Psoas muscle (tissue), 8 donors: ENCODE measurements around the gene BFSP2. TPM values are rescaled to one million over a fixed set of nuclear protein-coding genes. Genes with fewer than 3 reads are reported as not detected.

Experiments
- ATAC-seq, 4 donors: fragments of 200-7000 bp; cut with Tn5 transposase; one replicate each; pipeline ENCODE4 v1.9.1; 2020; ENCODE audit warnings: moderate library complexity in 3 of 4, mild to moderate bottlenecking in 2 of 4
- DNase-seq, 2 donors: peaks; one replicate each; pipeline ENCODE4 v3.0.0-alpha.2; 2020
- H3K27ac ChIP-seq: fragments of 200-600 bp; one replicate; pipeline ENCODE4 v1.8.0; 2022
- H3K27me3 ChIP-seq, 3 donors: fragments of 200-600 bp in 1 of 3; one replicate each; pipeline versions ENCODE4 v1.6.1 to v1.8.0; 2013 to 2022; ENCODE audit warnings: low read length in 2 of 3, mild to moderate bottlenecking in 2 of 3, moderate library complexity in 1 of 3; ENCODE audit not compliant: insufficient read depth in 3 of 3
- H3K36me3 ChIP-seq, 2 donors: fragments of 200-600 bp in 1 of 2; one replicate each; pipeline versions ENCODE4 v1.6.1 to v1.8.0; 2013 to 2022; ENCODE audit warnings: low read depth in 1 of 2, mild to moderate bottlenecking in 1 of 2, moderate library complexity in 1 of 2; ENCODE audit not compliant: insufficient read depth in 1 of 2
- H3K4me1 ChIP-seq: fragments of 200-600 bp; one replicate; pipeline ENCODE4 v1.8.0; 2022
- H3K4me3 ChIP-seq: fragments of 200-600 bp; one replicate; pipeline ENCODE4 v1.8.0; 2022; ENCODE audit warnings: mild to moderate bottlenecking
- H3K9me3 ChIP-seq: fragments of 200-600 bp; one replicate; pipeline ENCODE4 v1.8.0; 2022
- WGBS, 3 donors: extraction: QIAGEN DNeasy Blood & Tissue Kit; methylation state at CpG; one replicate each; pipeline versions ENCODE4 v1.1.6 to v1.1.7; 2013; 5-methylcytosine and 5-hydroxymethylcytosine counted together
- intact Hi-C, 2 donors: fragments of 100-400 bp; cut with DNase I; formaldehyde crosslinking; loops; one replicate each; pipeline versions ENCODE4 v1.11.0 to v1.14.2; 2022
- polyA plus RNA-seq, 3 donors: library from polyadenylated mRNA; stranded (reverse); fragments of 200-250 nt; gene quantifications; one replicate each; pipeline ENCODE4 v1.2.3, GENCODE V29; 2013
- total RNA-seq, 4 donors: library from RNA; stranded (reverse); fragmentation: NEBNext Ultra II Directional in 2 of 4; extraction: Animal tissue kit (Norgen Biotek cat#: 25700) in 2 of 4; gene quantifications; one replicate each; pipeline versions ENCODE4 v1.2.1 to v1.2.4, GENCODE V29; 2021 to 2023
- TF ChIP-seq, protein P1 (sequence below): fragments of 200-600 bp; IDR thresholded peaks from one replicate; pipeline ENCODE4 v1.8.0; 2022; ENCODE audit warnings: antibody characterized with exemption
- donor health status: healthy with polysubstance abuse.
- donor health status: DM: no; HTN: no; CAD: no; lungs with moderate emphysema.
- donor health status: Bipolar disorder and iron deficiency.
- donor health status: healthy.
- donor health status: DM: yes; HTN: yes; CAD: no.
- donor health status: DM: no; HTN: no; CAD: no.
- donor health status: DM: no; HTN: no; CAD: no.
- donor health status: DM: yes; HTN: yes; CAD: no.

BFSP2 gene
- total and polyA plus RNA-seq, 7 donors: not detected

DNA sequence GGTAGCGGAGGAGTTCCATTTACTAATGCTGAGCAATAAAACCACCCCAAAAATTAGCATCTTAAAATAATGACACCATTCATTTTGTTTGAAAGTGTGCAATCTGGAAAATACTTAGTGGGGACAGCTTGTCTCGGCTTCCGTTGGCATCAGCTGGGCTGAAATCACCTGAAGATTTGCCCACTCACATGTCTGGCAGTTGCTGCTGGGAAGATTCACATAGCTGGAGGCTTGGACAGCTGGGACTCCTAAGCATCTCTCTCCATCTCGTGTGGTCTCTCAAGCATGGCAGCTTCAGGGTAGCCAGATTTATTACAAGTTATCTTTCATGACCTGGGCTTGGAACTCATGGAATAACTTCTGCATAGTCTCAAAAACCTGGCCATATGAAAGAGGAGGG is 38.4 kb upstream of the BFSP2 start:
- H3K27ac ChIP-seq: no peak overlapping the region
- intact Hi-C loops: no loop called here
- no peak for ATAC-seq
- WGBS, 3 donors: 59 to 74% (median 61%) methylated on average over 4 of the region's 4 CpGs
- no peak overlapping the region for H3K4me3 ChIP-seq
- H3K9me3 ChIP-seq: peaks cover 4% of the 10 kb centered on the region
- no peak for DNase-seq
- H3K36me3 ChIP-seq: no peaks in the 10 kb centered on the region
- TF ChIP-seq, protein P1, sequence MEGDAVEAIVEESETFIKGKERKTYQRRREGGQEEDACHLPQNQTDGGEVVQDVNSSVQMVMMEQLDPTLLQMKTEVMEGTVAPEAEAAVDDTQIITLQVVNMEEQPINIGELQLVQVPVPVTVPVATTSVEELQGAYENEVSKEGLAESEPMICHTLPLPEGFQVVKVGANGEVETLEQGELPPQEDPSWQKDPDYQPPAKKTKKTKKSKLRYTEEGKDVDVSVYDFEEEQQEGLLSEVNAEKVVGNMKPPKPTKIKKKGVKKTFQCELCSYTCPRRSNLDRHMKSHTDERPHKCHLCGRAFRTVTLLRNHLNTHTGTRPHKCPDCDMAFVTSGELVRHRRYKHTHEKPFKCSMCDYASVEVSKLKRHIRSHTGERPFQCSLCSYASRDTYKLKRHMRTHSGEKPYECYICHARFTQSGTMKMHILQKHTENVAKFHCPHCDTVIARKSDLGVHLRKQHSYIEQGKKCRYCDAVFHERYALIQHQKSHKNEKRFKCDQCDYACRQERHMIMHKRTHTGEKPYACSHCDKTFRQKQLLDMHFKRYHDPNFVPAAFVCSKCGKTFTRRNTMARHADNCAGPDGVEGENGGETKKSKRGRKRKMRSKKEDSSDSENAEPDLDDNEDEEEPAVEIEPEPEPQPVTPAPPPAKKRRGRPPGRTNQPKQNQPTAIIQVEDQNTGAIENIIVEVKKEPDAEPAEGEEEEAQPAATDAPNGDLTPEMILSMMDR: no peak
- no peaks in the 10 kb centered on the region for H3K4me1 ChIP-seq
- no peaks in the 10 kb centered on the region for H3K27me3 ChIP-seq

DNA sequence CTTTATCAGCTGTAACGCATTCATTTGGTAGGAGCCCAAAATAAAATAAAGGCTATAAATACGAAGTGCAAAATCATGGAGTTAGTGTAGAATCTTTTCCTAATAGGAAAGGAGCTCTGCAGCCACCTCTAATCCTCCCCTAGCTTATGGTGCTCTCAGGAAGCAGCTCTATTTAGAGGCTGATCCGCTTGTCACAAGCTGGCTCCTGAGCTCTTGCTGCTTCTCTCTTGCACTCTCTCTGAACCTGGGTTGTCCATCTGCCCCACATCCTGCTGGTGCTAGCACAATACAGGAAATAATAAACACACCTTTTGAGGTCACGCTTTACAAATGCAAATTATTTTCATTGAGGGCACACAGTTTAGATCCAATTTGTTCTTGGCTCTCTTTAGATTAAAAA is 37.3 kb upstream of the BFSP2 start:
- ATAC-seq (no peak), DNase-seq (no peak)
- no peak overlapping the region for H3K27ac ChIP-seq
- H3K27me3 ChIP-seq: no peaks in the 10 kb centered on the region
- H3K4me1 ChIP-seq: no peaks in the 10 kb centered on the region
- no peaks in the 10 kb centered on the region for H3K36me3 ChIP-seq
- 82 to 86% (median 85%) methylated on average over 4 of the region's 4 CpGs for whole genome bisulfite sequencing, 3 donors
- intact Hi-C loops: no loop called here
- no peak overlapping the region for H3K4me3 ChIP-seq
- no peaks in the 10 kb centered on the region for H3K9me3 ChIP-seq
- TF ChIP-seq, protein P1: no peak

DNA sequence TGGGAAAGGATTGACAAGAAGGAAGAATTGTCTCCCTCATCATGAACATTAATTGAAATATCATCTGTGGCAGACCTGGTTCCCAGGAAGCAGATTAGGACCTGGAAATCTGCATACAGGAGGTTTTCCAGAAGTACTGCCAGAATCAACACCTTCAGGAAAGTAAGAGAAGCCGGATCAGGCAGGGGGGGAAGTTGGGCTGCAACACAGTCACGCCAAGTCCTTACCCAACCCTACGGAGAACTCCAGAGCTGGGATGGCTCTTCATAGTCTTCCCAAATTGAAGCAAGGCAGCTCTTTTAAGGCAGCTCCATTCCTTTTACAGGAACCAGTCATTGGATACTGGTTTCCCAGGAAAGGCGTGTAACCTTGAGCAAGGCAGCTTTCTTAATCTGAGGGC is 35.2 kb upstream of the BFSP2 start:
- H3K27me3 ChIP-seq: no peaks in the 10 kb centered on the region
- WGBS, 3 donors: 84 to 89% (median 85%) methylated on average over 4 of the region's 4 CpGs

DNA sequence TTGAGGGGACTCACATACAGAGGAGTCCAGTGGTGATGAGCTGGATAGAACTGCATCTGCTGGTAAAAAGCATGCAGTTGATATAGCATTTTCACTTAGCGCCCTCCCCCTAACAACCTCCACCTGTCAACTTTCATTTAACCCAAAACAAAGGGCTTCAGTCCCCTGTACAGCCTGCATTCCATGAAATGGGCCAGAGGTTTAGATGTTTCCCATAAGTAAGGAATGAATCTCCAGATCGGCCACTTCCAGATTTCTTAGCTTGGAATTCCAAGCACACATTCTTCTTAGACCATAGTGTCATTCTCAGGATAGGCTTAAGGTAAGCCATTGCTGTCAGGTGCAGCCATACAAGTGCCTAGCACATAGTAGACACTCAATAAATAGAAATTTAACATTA is 32.9 kb upstream of the BFSP2 start:
- ATAC-seq (no peak), DNase-seq (no peak)
- no peaks in the 10 kb centered on the region for H3K4me1 ChIP-seq
- intact Hi-C loops: no loop called here
- WGBS, 3 donors: 91 to 97% (median 96%) methylated on average over 2 of the region's 2 CpGs
- H3K27me3 ChIP-seq: no peaks in the 10 kb centered on the region
- H3K9me3 ChIP-seq: no peaks in the 10 kb centered on the region
- no peaks in the 10 kb centered on the region for H3K36me3 ChIP-seq
- TF ChIP-seq, protein P1: no peak
- H3K27ac ChIP-seq: no peak overlapping the region
- H3K4me3 ChIP-seq: no peak overlapping the region

More for the DNA sequence above, 35.2 kb upstream of the BFSP2 start:
- ATAC-seq: no peak
- intact Hi-C loops: no loop called here
- no peak overlapping the region for H3K4me3 ChIP-seq
- H3K27ac ChIP-seq: no peak overlapping the region
- no peak for DNase-seq
- no peaks in the 10 kb centered on the region for H3K36me3 ChIP-seq
- TF ChIP-seq, protein P1: no peak
- no peaks in the 10 kb centered on the region for H3K9me3 ChIP-seq
- no peaks in the 10 kb centered on the region for H3K4me1 ChIP-seq

DNA sequence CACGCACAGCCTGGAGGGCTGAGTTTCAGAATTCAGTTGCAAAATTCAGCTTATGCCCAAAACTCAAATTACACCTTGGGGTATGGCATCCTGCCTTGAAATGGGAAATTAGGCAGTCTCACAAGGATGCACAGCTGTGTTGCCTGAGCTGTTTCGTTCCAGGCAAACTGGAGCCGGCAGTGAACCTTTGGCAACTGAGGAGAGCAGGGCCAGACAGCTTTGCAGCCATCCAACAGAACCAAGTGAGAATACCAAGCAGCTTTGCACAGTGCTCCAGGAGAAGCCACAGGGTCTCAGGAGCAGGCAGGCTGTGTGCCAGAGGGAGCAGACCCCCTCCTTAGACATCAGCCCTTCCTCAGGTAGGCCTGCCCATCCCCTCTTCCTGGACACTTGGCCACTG is 32.5 kb upstream of the BFSP2 start:
- intact Hi-C loops: no loop called here
- no peak for ATAC-seq
- DNase-seq: no peak
- Histone ChIP-seq H3K27me3 (no peaks in the 10 kb centered on the region), H3K36me3 (no peaks in the 10 kb centered on the region), H3K27ac (no peak overlapping the region), H3K4me3 (no peak overlapping the region), H3K9me3 (no peaks in the 10 kb centered on the region), H3K4me1 (no peaks in the 10 kb centered on the region)
- WGBS, 3 donors: 64 to 75% (median 65%) methylated on average over 3 of the region's 3 CpGs
- TF ChIP-seq, protein P1: no peak
